GM21619 (cell line): ENCODE results near the gene STARD8.
"Not testable (repeated sequence)": the region's sequence is repeated elsewhere in the genome, so short reads cannot be mapped to it uniquely, and the experiment has no call there.

Experiments
- ATAC-seq: cut with Tn5 transposase; IDR thresholded peaks from one replicate; pipeline ENCODE4 v1.9.1; 2021; ENCODE audit not compliant: unreplicated experiment

STARD8 gene

GRCh38 chrX:68659385-68659784 lies 11.9 kb downstream of the STARD8 start:
- ATAC-seq, result no peak

DNA sequence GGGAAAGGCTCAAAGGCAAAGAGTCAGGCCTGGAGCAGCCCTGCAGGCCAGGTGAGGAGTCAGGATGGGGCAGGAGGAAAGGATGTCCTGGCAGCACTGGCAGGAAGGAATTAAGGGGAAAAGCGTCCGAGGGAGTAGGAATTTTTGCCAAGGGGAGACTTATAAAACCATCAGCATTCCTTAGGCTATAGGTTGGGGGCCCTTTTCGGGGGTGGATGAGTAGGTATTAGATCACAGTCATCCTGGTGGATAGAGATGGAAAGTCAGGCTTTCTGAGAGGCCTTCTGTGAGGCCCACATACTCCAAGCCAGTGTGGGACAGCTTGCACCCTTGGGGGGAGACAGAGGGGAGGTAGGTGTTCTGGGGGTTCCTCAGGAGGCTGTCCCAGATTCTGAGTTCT lies 12.3 kb downstream of the STARD8 start:
- ATAC-seq, result no peak

DNA sequence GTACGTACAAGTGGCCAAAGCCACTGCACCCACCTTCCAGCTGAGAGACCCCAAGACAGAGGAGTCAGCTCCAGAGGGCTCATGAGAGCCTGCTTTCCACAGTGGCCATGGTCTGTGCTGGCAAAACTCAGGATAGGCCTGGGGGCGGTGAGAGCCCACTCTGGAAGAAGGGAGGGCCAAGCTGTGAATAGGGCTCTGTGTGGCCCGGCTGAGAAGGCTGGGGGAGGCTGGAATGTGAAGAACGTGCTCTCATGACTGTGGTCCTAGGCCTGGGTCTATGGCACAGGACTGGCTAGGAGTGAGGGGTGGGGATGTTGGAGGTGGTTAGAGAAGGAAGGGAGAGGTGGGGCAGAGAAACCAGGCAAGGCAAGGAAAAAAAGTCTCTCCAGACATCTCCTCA lies 13.3 kb downstream of the STARD8 start:
- ATAC-seq, result no peak

DNA sequence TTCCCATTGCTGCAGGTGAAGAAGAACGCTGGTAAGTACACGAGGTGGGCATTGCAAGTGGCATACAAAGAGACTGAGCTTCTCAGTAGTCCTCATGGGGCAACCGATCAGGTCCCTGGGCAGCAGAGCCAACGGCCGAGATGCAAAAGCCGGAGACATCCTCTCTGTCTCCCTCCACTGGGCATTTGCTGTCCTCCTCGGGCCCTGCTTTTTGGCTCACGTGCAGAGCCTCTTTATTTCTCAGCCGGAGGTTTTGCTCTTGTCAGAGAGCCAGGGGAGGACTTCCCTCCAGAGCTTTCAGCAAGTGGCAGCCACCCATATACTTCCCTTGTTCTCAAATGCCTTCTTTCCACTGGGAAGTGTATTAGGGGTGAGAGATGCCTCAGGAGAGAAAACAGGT lies 18.0 kb downstream of the STARD8 start:
- no peak for ATAC-seq

DNA sequence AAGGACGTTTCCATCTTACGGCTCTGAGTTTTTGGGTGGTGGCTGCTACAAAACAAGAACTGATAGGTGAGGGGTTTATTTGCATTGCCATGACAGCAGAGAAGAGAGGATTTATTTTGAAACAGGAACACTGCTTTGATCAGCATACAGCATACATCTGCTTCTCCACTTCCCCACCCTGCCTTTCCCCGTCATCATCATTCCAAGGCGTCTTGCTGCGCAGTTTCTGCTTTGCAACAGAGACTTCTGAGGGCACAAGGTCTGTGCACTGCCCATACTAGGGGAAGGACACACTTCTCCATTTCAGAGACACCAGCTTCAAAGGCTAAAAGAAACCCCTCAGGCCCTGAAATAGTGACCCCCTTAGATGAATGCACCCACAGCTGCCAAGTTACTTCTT lies 19.1 kb downstream of the STARD8 start:
- ATAC-seq, result no peak

GRCh38 chrX:68669094-68669860 lies 21.8 kb downstream of the STARD8 start:
- ATAC-seq, result no peak

- no peak for ATAC-seq
Observed at GRCh38 chrX:68669871-68670270, 22.4 kb downstream of the STARD8 start.

- ATAC-seq, result no peak
Observed at GRCh38 chrX:68671221-68671620, 23.8 kb downstream of the STARD8 start.

- no peak for ATAC-seq
Observed at GRCh38 chrX:68672581-68673318, 25.3 kb downstream of the STARD8 start.

DNA sequence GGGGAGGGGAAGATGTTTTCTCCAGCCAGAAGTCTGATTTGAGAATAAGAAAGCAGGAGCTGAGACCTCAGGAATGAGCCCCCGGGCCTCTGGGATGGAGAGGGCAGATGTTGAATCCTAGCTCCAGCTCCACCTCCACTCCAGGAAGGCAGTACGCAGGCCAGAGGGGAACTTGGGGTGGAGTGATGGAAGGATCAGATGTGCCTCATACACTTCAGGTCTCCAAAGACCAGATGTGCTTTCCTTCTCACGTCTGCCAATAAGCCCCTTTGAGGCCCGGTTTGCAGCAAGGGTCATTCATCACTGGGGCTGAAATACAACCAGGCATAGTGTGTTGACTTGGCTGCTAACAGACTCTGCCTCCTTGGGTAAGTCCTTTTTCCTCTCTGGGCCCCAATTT lies 28.1 kb downstream of the STARD8 start:
- ATAC-seq, result no peak

DNA sequence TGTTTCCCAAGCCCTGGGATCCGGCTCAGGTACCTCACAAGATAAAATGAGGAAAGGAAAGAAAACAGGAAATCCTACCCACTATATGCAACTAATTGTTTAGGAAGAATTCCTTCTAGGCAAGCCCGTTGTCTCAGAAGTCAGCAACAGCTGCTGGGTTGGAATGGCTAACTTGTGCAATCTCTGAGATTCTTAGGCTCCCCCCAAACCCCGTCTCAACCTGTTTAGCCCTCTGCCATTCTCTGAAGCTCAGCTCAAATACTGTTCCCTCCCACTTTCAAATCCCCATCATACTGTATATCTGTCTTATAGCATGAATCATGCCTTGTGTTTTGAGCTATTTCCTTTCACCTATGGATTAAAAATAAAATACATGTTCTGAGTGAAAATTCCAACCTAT lies 28.9 kb downstream of the STARD8 start:
- ATAC-seq, result no peak

DNA sequence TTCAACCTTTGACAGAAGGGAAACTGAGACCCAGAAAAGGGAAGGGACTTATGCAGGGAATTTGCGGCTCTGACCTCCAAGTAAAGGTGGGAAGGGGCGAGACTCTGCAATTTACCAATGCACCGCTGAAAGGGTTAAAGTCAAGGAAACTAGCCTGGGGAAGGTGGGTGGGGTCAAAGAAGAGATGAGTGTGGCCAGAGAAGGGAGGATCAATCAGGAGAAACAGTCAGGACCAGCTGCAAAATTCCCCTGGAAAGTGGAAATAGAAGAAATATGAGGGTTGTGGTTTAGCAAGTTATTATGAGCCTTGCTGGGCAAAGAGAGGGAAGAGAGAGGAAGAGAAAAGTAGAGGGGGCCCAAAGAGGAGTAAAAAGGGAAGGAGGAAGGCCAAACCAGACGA lies 30.5 kb downstream of the STARD8 start:
- ATAC-seq, result no peak

DNA sequence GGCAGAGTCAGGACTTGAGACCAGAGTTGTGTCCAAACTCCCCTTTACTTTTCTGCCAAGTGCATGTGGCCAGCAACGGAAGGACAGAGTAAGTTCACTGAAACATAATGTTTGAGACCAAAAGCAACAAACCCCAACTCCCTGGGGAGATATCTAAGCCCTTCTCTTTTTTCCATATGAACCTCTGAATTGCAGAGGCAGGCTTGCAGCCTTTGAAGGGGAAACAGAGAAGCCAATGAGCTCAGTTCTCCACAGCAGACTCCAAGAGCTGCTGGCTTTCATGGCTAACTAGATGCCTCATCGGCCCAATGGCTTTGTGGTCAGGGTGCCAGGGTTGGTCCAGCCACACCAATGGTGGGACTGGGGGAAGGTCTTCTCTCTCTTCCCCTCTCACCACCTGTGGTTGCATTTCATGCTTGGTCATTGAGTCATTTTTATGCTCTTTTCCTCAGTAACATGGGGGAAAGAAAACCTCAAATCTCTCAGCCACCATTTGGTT lies 34.0 kb downstream of the STARD8 start:
- ATAC-seq, result peak; percentile 50

DNA sequence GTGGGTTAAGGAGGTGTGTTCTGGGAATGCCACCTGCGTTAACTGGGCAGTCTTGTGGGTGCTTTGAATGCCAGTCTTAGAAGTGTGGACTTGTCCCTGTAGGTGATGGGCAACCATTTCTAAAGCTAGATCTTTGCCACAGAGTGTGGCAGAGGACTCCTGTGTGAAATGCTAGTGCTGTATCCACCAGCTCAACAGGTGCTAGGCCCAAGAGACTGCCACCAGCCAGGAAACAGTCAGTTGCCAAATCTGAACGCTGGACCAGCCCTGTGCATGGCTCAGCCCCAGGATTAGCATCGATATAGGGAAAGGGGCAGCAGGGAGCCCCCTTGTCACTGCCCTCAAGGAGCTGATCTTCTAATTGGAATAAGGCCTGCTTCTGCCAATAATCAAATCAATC lies 35.3 kb downstream of the STARD8 start:
- ATAC-seq, result no peak

- ATAC-seq, result no peak
Observed at GRCh38 chrX:68683580-68683979, 36.1 kb downstream of the STARD8 start.

DNA sequence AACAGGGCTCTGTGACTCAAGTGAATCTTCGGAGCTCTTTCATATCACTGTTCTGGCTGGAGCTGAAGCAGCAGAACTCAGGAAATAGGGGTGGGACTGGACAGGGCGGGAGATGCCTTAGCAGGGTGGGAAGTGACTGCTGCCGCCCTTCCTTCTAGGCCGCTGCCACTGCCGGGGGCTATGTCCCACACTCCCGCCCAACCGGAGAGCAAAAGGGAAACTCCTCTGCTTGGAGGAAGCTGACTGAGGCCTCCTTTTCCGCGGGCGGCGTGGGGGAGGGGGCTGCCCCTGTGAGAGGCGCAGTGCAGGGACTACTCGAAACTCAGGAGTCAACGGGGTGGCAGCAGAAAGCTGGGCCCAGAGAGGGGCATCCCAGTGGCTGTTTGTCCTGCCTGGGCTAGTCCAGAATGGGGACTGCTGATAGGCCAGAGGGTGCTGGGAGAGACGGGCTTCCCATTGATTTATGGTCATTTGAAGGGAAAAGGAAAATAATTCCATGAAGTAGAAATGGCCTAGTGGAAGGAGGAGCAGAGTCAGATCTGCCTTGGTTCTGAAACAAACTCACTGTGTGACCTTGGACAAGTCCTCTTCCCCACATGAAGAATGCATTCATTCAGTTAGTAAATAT lies 36.9 kb downstream of the STARD8 start:
- no peak for ATAC-seq

GRCh38 chrX:68684919-68685304 lies 37.4 kb downstream of the STARD8 start:
- ATAC-seq, result no peak

GRCh38 chrX:68685685-68686084 lies 38.2 kb downstream of the STARD8 start:
- no peak for ATAC-seq

DNA sequence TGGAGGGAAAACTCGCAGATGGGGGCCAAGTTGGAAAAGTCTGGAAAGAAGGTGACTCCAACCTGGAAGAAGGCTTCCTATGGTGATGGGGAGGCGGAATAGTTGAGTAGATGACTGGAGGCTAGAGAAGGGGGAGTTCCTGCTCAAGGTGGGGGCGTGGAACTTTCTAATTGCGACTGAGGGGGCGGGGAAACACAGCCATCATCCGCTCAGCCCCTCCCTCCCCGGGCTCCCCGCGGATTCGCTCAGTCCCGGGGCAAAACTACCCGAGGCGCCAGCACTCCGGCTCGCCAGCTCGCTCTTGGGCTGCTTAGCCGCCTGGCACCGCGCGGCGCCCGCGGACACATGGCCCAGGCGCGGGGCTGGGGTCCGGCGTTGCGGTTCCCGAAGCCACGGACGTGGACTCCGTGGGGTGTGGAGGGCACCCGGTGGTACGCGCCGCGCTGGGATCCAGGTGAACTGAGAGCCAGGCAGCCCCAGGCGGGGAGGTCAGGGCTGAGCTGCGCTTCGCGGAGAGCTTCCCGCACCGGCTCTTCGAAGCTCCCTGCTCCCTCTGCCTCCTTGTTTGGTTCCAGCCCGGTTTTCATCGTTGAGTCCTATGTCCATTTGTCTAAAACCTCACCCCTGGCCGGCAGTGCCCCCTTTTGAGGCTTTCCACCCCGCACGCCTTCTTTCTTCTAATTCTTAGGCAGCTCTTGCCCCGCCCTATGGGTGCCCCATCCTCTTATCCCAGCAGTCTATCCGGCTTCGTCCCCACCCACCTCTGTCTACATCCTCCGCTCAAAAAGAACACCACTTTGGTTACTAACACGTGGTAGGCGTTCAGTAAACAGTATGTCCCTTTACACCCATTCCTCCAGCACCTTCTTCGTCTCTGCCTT lies 38.9 kb downstream of the STARD8 start:
- ATAC-seq, result no peak

- not testable (repeated sequence) for ATAC-seq
Observed at GRCh38 chrX:68688931-68689330, 41.5 kb downstream of the STARD8 start.

DNA sequence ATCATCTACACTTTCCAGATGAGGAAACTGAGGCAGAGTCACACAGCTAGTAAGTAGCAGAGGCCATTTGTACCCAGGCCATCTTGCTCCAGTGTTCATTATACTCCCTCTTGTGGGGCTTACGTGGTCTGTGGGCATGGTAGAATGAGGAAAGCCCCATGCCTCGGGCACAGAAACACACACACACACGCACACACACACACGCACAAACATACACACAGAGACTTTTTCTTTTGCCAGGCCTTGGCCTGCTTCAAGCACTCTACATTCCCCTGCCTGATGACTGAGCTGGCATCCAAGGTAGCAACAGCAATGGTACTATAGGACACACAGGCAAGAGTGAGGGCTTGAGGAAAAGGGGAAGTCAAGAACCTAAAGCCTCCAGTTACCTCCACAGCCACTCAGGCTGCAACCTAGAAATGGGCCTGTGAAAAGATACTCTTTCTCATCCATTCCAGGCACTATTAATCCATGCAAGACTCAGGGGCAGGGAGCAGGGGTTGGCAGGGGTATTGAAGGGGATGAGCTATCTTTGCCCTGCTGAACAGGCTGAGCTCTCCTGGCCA lies 43.6 kb downstream of the STARD8 start:
- no peak for ATAC-seq
